ENCODE data around the gene BLMH.

DNA sequence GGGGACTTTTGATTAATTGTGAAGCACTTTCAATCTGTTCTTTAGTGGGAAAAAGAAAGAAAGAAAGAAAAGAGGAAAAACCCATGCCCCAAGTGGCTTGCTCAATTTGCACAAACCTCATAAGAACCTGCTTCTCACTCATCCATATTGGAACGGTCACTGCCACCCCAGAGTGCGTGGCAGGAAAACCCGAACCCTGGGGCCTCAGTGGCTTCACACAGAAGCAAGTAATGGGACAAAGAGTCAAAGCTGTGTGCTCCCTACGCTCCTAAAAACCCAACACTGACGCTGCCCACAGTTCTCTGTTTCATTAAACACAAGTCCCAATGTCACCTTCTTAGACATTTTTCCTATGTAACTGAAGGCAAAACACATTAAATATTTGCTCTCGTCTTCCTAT lies 57.4 kb downstream of the BLMH start:
- TF ChIP-seq, protein P1, sequence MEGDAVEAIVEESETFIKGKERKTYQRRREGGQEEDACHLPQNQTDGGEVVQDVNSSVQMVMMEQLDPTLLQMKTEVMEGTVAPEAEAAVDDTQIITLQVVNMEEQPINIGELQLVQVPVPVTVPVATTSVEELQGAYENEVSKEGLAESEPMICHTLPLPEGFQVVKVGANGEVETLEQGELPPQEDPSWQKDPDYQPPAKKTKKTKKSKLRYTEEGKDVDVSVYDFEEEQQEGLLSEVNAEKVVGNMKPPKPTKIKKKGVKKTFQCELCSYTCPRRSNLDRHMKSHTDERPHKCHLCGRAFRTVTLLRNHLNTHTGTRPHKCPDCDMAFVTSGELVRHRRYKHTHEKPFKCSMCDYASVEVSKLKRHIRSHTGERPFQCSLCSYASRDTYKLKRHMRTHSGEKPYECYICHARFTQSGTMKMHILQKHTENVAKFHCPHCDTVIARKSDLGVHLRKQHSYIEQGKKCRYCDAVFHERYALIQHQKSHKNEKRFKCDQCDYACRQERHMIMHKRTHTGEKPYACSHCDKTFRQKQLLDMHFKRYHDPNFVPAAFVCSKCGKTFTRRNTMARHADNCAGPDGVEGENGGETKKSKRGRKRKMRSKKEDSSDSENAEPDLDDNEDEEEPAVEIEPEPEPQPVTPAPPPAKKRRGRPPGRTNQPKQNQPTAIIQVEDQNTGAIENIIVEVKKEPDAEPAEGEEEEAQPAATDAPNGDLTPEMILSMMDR (conservative IDR thresholded peaks at IDR 0.05 in 1 of 2, IDR thresholded peaks at IDR 0.05 in 1 of 2; ENCODE audit: extremely low read depth in 1 of 2, insufficient read depth in 1 of 2, low read depth in 1 of 2, low read length in 2 of 2), result no peak
- no peak for TF ChIP-seq EZH2 (IDR thresholded peaks at IDR 0.05; ENCODE audit: borderline replicate concordance, low read length)
